IMR-90 (cell line): ENCODE measurements around the gene ASTN2. TPM values are rescaled to one million over a fixed set of nuclear protein-coding genes. Genes with fewer than 3 reads are reported as not detected.

Experiments used
- ATAC-seq: fragments of 200-7000 bp; cut with Tn5 transposase; 2 replicates; pipeline ENCODE4 v1.9.1; 2020; ENCODE audit warnings: low read depth, mild to moderate bottlenecking, moderate library complexity
- BruUV-seq: library from RNA; stranded (reverse); fragments of 400-500 nt; replicated peaks from 2 replicates; lab custom pipeline; 2021; lab: Mats Ljungman, UMichigan
- CTCF ChIA-PET: fragments of 300-600 bp; formaldehyde crosslinking; extraction: SDS; loops from one replicate; lab custom pipeline; 2021; ENCODE audit warnings: antibody characterized with exemption; lab: Yijun Ruan, JAX
- POLR2A ChIA-PET: fragments of 300-600 bp; sonication (Branson Sonifier 250); formaldehyde crosslinking; loops from one replicate; lab custom pipeline; 2022; ENCODE audit warnings: antibody characterized with exemption; ENCODE audit not compliant: unreplicated experiment; lab: Charles Lee
- DNase-seq: peaks from one replicate; pipeline ENCODE4 v3.0.0; 2013
- H2AFZ ChIP-seq: replicated peaks from 2 replicates; pipeline ENCODE3; 2013; ENCODE audit warnings: low read length, mild to moderate bottlenecking; ENCODE audit not compliant: poor library complexity
- H2AK5ac ChIP-seq: 2 replicates; pipeline ENCODE4 v1.6.1; 2013; ENCODE audit warnings: low read depth, low read length, inconsistent platforms
- H2AK9ac ChIP-seq: replicated peaks from 2 replicates; pipeline ENCODE3; 2013; ENCODE audit warnings: mild to moderate bottlenecking, low read depth, low read length, moderate library complexity; ENCODE audit not compliant: poor library complexity
- H2BK120ac ChIP-seq: 2 replicates; pipeline ENCODE4 v1.6.1; 2013; ENCODE audit warnings: low read depth, low read length, inconsistent platforms
- H2BK15ac ChIP-seq: 3 replicates; pipeline ENCODE4 v1.6.1; 2013; ENCODE audit warnings: low read depth, low read length, inconsistent platforms
- H2BK20ac ChIP-seq: 2 replicates; pipeline ENCODE4 v1.6.1; 2013; ENCODE audit warnings: low read depth, mild to moderate bottlenecking, inconsistent platforms, low read length, moderate library complexity
- H2BK5ac ChIP-seq: 2 replicates; pipeline ENCODE4 v1.6.1; 2013; ENCODE audit warnings: mild to moderate bottlenecking, low read depth, low read length, inconsistent platforms; ENCODE audit not compliant: poor library complexity, severe bottlenecking
- H3K14ac ChIP-seq: replicated peaks from 2 replicates; pipeline ENCODE4 v1.6.1; 2013; ENCODE audit warnings: low read depth, low read length, inconsistent platforms
- H3K18ac ChIP-seq: 2 replicates; pipeline ENCODE4 v1.6.1; 2013; ENCODE audit warnings: low read depth, low read length, control low read depth
- H3K23ac ChIP-seq: 2 replicates; pipeline ENCODE4 v1.6.1; 2013; ENCODE audit warnings: low read depth, low read length, inconsistent platforms
- H3K27ac ChIP-seq: 2 replicates; pipeline ENCODE4 v1.5.1; 2013; ENCODE audit warnings: mild to moderate bottlenecking, control low read depth, low read length; ENCODE audit not compliant: insufficient read depth
- H3K27me3 ChIP-seq: 2 replicates; pipeline ENCODE4 v1.6.1; 2013; ENCODE audit warnings: low read length; ENCODE audit not compliant: control insufficient read depth, insufficient read depth
- H3K36me3 ChIP-seq: 2 replicates; pipeline ENCODE4 v1.6.1; 2013; ENCODE audit warnings: low read length, mixed read lengths; ENCODE audit not compliant: control insufficient read depth, insufficient read depth
- H3K4ac ChIP-seq: 2 replicates; pipeline ENCODE4 v1.6.1; 2013; ENCODE audit warnings: low read depth, low read length, inconsistent platforms
- H3K4me1 ChIP-seq: 2 replicates; pipeline ENCODE4 v1.6.1; 2013; ENCODE audit warnings: low read length, mixed read lengths; ENCODE audit not compliant: control insufficient read depth, insufficient read depth
- H3K4me2 ChIP-seq: 2 replicates; pipeline ENCODE4 v1.6.1; 2013; ENCODE audit warnings: low read depth, mild to moderate bottlenecking, control low read depth, low read length, moderate library complexity
- H3K4me3 ChIP-seq: 2 replicates; pipeline ENCODE4 v1.5.1; 2013; ENCODE audit warnings: low read depth, mild to moderate bottlenecking, control low read depth, low read length, moderate library complexity; ENCODE audit not compliant: insufficient read depth
- H3K56ac ChIP-seq: 2 replicates; pipeline ENCODE4 v1.6.1; 2013; ENCODE audit warnings: low read length, inconsistent platforms; ENCODE audit not compliant: insufficient read depth; ENCODE audit errors: extremely low read depth
- H3K79me1 ChIP-seq, 2 experiments: 2 replicates each; pipeline ENCODE4 v1.6.1; 2013; ENCODE audit warnings: low read length in 2 of 2, inconsistent platforms in 1 of 2, low read depth in 1 of 2
- H3K9ac ChIP-seq: 2 replicates; pipeline ENCODE4 v1.6.1; 2013; ENCODE audit warnings: low read depth, low read length, control low read depth
- H3K9me1 ChIP-seq: 2 replicates; pipeline ENCODE4 v1.6.1; 2013; ENCODE audit warnings: low read length, inconsistent platforms; ENCODE audit not compliant: insufficient read depth
- H3K9me3 ChIP-seq: 2 replicates; pipeline ENCODE4 v1.6.1; 2013; ENCODE audit warnings: low read length; ENCODE audit not compliant: control insufficient read depth, insufficient read depth
- H4K20me1 ChIP-seq: 2 replicates; pipeline ENCODE4 v1.6.1; 2013; ENCODE audit warnings: low read length, inconsistent platforms; ENCODE audit not compliant: insufficient read depth
- H4K5ac ChIP-seq: 2 replicates; pipeline ENCODE4 v1.6.1; 2013; ENCODE audit warnings: mild to moderate bottlenecking, low read depth, low read length, control low read depth
- H4K8ac ChIP-seq, 2 experiments: 2 replicates each; pipeline ENCODE4 v1.6.1; 2013; ENCODE audit warnings: low read depth in 2 of 2, low read length in 2 of 2, control low read depth in 1 of 2, inconsistent platforms in 1 of 2
- H4K91ac ChIP-seq: 2 replicates; pipeline ENCODE4 v1.6.1; 2013; ENCODE audit warnings: low read depth, low read length, inconsistent platforms; ENCODE audit not compliant: insufficient read depth
- BHLHE40 ChIP-seq: fragments of 150-350 bp; IDR thresholded peaks from 2 replicates; pipeline ENCODE4 v1.6.1; 2016; ENCODE audit warnings: mild to moderate bottlenecking, low read depth, low read length
- CEBPB ChIP-seq: IDR thresholded peaks from 2 replicates; pipeline ENCODE4 v1.6.1; 2012; ENCODE audit warnings: low read depth, low read length, improper control_type of control experiment
- CHD1 ChIP-seq: IDR thresholded peaks from 2 replicates; pipeline ENCODE4 v1.6.1; 2012; ENCODE audit warnings: low read depth, low read length, improper control_type of control experiment
- ELK1 ChIP-seq: fragments of 150-350 bp; IDR thresholded peaks from 2 replicates; pipeline ENCODE4 v1.6.1; 2016; ENCODE audit warnings: low read depth, mild to moderate bottlenecking, low read length, moderate library complexity, borderline replicate concordance
- MAFK ChIP-seq: IDR thresholded peaks from 2 replicates; pipeline ENCODE4 v1.6.1; 2012; ENCODE audit warnings: low read depth, low read length, improper control_type of control experiment
- MAZ ChIP-seq: IDR thresholded peaks from 2 replicates; pipeline ENCODE4 v1.6.1; 2012; ENCODE audit warnings: low read depth, mild to moderate bottlenecking, low read length, improper control_type of control experiment, moderate library complexity, borderline replicate concordance
- NFE2L2 ChIP-seq: fragments of 150-350 bp; IDR thresholded peaks from 2 replicates; pipeline ENCODE4 v1.6.1; 2016; ENCODE audit warnings: low read depth, mild to moderate bottlenecking, low read length
- POLR2A ChIP-seq: IDR thresholded peaks from 2 replicates; pipeline ENCODE4 v1.6.1; 2012; ENCODE audit warnings: mild to moderate bottlenecking, low read depth, low read length
- RAD21 ChIP-seq: IDR thresholded peaks from 2 replicates; pipeline ENCODE4 v1.6.1; 2012; ENCODE audit warnings: low read length, improper control_type of control experiment
- RCOR1 ChIP-seq: IDR thresholded peaks from 2 replicates; pipeline ENCODE4 v1.6.1; 2012; ENCODE audit warnings: mild to moderate bottlenecking, low read length, improper control_type of control experiment; ENCODE audit not compliant: insufficient replicate concordance
- SMC3 ChIP-seq: fragments of 150-350 bp; IDR thresholded peaks from 2 replicates; pipeline ENCODE4 v1.6.1; 2016; ENCODE audit warnings: low read depth, mild to moderate bottlenecking, antibody characterized with exemption, low read length, moderate library complexity
- WGBS, 2 experiments: methylation state at CpG; one replicate each; pipeline versions ENCODE4 v1.1.5 to v1.1.7; 2013; ENCODE audit warnings: missing lambda C conversion rate in 2 of 2; ENCODE audit not compliant: insufficient read length in 1 of 2; ENCODE audit errors: extremely low coverage in 2 of 2; 5-methylcytosine and 5-hydroxymethylcytosine counted together
- dilution Hi-C: fragments of 300-500 bp; cut with HindIII; formaldehyde crosslinking; loops from one replicate; pipeline ENCODE4 v1.14.3; 2018; ENCODE audit warnings: low sequenced_read_pairs; ENCODE audit not compliant: unreplicated experiment
- in situ Hi-C: fragments of 300-500 bp; cut with MboI; formaldehyde crosslinking; loops from 3 replicates; pipeline ENCODE4 v1.14.3; 2019; ENCODE audit warnings: low sequenced_read_pairs, inconsistent platforms, mixed read lengths
- intact Hi-C: fragments of 100-400 bp; cut with micrococcal nuclease; formaldehyde crosslinking; loops from 2 replicates; pipeline ENCODE4 v1.10.0; 2022
- polyA plus RNA-seq, 3 experiments: library from polyadenylated mRNA; depleted of rRNA; stranded (reverse); fragments of >200 nt; gene quantifications; 2 replicates each; pipeline ENCODE4 v1.2.3, GENCODE V29; 2012; ENCODE audit warnings: low replicate concordance in 1 of 3
- total RNA-seq: library from RNA; depleted of rRNA; stranded (reverse); fragments of >200 nt; gene quantifications from 2 replicates; pipeline ENCODE4 v1.2.3, GENCODE V29; 2012

Gene ASTN2
- total and polyA plus RNA-seq, 2 of the 4 experiments (the other 2 are of a cell fraction): 3.8 to 6.8 TPM

- Histone ChIP-seq H2AK9ac (no peak overlapping the region), H3K4me1 (no peaks in the 10 kb centered on the region), H4K91ac (no peak overlapping the region), H3K27ac (no peak overlapping the region), H3K79me1 (no peaks in the 10 kb centered on the region), H4K20me1 (no peaks in the 10 kb centered on the region), H3K27me3 (no peaks in the 10 kb centered on the region), H3K4me2 (no peak overlapping the region), H3K9ac (no peak overlapping the region), H3K9me1 (no peaks in the 10 kb centered on the region), H3K18ac (no peak overlapping the region), H2BK120ac (no peak overlapping the region), H2BK5ac (no peak overlapping the region), H3K23ac (no peak overlapping the region), H3K4me3 (no peak overlapping the region), H4K5ac (no peak overlapping the region), H3K14ac (no peak overlapping the region), H2AFZ (no peak overlapping the region), H2AK5ac (no peak overlapping the region), H3K9me3 (peaks cover 6% of the 10 kb centered on the region; the same call in 1 of the 2 replicates), H4K8ac (no peak overlapping the region), H3K36me3 (no peaks in the 10 kb centered on the region), H3K4ac (no peak overlapping the region), H2BK15ac (no peak overlapping the region), H2BK20ac (no peak overlapping the region), H3K56ac (no peak overlapping the region)
- dilution Hi-C loops (no loop called here), intact Hi-C loops (no loop called here), in situ Hi-C loops (no loop called here)
- BruUV-seq: no TSS peak
- TF ChIP-seq POLR2A: no peak
- no peak for TF ChIP-seq MAZ
- no peak for TF ChIP-seq CEBPB
- TF ChIP-seq CHD1: no peak
- TF ChIP-seq NFE2L2: no peak
- TF ChIP-seq SMC3: no peak
- TF ChIP-seq RCOR1: no peak
- no peak for TF ChIP-seq RAD21
- TF ChIP-seq BHLHE40: no peak
- no peak for TF ChIP-seq MAFK
- TF ChIP-seq ELK1: no peak
- CTCF ChIA-PET: no interaction called here
- WGBS, 2 experiments: no CpG with 5 or more reads among the region's 2 CpGs
- POLR2A ChIA-PET: no interaction called here
- DNase-seq (no peak), ATAC-seq (no peak)
These were observed 112.4 kb downstream of the ASTN2 start for GRCh38 chr9:117302487-117302886.
